Activated naive CD4-positive, alpha-beta T cell treated with anti-CD3 and anti-CD28 coated beads, Interleukin-2, amount 50 U/mL, for 16 hours (primary cell): ENCODE measurements around the gene SGCD.
"Not testable (repeated sequence)": the region's sequence is repeated elsewhere in the genome, so short reads cannot be mapped to it uniquely, and the experiment has no call there.

Experiments used
- DNase-seq: peaks from one replicate; pipeline ENCODE4 v3.0.0-alpha.2; 2020

The SGCD gene

DNA sequence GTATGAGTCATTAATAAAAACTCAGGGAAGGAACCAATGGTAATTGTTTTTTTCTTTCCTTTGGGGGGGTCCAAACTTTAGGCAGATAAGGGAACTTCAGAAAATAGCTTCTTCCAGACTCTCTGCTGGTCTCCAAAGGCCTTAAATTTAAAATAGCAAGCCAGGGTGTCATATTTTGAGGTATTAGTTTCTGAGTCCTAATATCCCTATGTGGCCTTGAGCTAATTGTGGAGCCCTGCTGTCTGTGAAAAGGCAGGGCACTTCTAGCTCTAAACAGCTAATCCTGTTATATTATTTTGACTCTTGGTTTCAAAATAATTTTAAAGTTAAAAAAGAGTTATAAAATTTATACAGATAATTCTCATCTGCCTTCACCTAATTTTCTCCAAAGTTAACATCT is 327.5 kb downstream of the SGCD start:
- DNase-seq, result no peak

GRCh38 chr5:156655732-156656131 is 328.8 kb downstream of the SGCD start:
- DNase-seq, result no peak

DNA sequence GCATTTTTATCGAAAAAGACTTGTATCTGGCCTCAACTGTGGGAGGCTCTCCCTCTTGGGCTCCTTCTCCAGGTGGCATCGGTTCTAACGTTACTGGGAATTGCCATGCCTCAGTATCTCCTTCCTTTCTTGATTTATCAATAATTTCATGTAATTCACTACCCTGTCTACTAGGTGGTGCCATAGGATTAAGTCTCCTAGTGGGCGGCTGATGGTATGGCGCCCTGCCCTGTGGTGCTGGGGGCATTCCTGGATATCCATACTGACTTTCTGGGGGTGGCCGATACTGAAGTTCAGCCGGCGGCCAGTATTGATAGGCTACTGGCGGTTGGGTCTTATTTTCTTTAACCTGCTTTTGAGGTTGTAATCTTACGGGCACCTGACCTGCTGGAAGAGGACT is 337.9 kb downstream of the SGCD start:
- not testable (repeated sequence) for DNase-seq

- DNase-seq, result not testable (repeated sequence)
Observed at GRCh38 chr5:156666686-156667085, 339.7 kb downstream of the SGCD start.

- no peak for DNase-seq
Observed at GRCh38 chr5:156667616-156668015, 340.7 kb downstream of the SGCD start.

- DNase-seq, result no peak
Observed at GRCh38 chr5:156669416-156669815, 342.5 kb downstream of the SGCD start.

GRCh38 chr5:156670615-156671014 is 343.7 kb downstream of the SGCD start:
- no peak for DNase-seq

- no peak for DNase-seq
Observed at GRCh38 chr5:156675395-156675794, 348.4 kb downstream of the SGCD start.

GRCh38 chr5:156677963-156678362 is 351.0 kb downstream of the SGCD start:
- DNase-seq, result no peak

- no peak for DNase-seq
Observed at GRCh38 chr5:156678484-156678883, 351.5 kb downstream of the SGCD start.

DNA sequence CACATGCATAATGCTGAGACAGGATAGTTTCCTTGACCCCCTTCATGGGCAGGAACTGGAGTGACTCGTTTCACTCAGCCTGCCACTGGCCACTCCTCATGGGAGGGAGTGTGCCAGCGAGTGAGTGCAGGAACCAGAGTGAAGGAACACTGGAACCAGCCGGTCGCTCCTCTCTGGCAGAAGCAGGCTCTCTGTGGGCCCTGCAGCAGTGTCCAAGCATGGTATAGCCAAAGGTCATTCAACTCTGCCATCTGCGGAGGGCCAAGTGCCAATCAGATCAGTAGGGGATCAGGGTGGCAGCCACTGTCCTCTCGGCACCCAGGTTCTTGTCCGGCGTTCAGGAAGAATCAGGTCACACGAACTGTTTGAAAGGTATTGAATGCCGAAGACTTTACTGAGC is 353.9 kb downstream of the SGCD start:
- DNase-seq, result no peak

DNA sequence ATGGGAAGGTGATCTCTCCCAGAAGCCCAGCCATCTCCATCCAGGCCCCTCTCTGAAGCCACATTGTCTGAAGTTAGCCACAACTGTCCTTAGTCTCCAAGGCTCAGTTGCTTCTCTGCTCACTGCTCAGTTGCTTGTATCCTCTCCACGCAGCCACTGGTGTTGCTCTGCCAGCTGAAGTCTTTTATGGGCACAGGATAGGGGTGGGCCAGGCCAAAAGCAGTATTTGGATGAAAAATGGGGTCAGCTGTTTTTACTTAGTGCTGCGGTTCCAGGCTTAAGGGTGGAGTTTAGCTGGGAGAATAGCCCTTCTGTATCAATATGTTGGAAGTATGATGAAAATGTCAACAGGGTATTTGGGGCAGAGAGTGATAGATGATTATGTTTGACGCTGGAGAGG is 354.3 kb downstream of the SGCD start:
- no peak for DNase-seq

DNA sequence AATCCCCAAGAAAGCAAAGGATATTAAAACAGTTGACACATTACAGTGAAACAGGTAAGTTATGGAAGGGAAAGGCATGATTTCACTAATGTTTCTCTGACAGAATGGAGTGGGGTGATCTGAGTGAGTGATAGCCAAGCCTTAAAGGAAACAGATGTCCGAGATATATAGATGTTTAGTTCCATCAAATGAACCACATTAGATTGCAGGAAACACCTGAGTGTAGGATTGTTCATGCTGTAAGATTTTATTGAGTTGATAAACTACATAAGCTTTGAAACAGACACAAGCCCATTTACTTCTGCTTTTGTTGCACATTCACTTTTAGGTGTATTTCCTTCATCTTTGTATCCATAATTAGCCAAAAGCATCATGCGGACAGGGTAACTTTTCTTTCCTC is 356.0 kb downstream of the SGCD start:
- DNase-seq, result no peak

- no peak for DNase-seq
Observed at GRCh38 chr5:156683509-156683908, 356.5 kb downstream of the SGCD start.

DNA sequence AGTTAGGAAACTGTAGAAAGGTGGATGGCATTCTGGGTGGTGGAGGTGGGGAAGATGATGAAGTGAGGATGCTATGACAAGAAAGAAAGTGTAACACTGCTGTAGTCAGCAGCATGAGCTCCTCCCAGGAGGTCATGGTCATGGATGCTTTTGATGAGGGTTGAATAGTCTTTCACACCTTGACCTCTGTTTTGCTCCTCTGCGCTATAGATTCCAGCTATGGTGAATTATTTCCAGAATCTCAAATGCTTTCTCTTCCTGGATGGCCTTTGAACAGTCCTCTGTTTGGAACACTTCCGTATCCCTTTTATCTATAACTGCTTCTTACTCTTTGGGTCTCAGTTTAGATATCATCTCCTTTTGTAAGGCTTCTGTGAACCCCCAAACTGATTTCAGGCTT is 357.3 kb downstream of the SGCD start:
- DNase-seq, result no peak

GRCh38 chr5:156685481-156685880 is 358.5 kb downstream of the SGCD start:
- no peak for DNase-seq

DNA sequence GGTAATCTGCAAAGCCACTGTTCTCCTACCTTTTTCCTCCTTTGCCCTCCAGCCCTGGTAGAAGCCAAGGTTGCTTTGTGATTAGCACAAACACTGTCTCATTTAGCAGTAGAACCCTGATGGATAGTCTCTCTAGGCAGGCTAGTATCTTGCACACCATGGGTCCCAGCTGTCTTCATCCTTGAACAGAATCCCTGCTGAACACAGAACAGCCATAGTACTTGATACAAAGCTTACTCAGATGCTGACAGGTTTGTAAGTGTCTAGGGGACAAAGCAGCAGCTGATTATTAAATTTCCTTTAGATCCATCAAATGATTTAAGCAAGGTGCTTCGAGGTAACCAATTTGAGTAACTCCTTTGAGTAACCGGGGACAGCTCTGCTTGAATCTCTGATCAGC is 359.4 kb downstream of the SGCD start:
- DNase-seq, result no peak

DNA sequence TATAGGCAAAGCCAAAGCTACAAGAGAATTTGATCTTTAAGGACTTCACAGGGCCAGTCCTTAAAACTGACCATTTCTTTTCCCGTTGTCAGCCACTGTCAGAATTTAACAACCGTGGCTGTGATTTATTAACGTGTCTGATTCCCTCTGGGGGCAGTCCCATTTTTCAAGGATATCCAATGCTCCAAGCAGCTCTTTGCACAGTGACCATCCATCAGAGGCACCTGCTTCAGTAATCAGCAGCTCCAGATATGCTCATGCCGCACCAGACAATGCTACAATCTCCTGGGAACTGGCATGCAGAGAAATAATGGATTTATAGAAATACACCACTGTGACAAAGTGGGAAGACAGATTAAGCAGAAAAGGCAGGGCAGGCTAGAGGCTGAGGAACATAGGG is 359.8 kb downstream of the SGCD start:
- no peak for DNase-seq

- DNase-seq, result no peak
Observed at GRCh38 chr5:156687514-156687913, 360.6 kb downstream of the SGCD start.

DNA sequence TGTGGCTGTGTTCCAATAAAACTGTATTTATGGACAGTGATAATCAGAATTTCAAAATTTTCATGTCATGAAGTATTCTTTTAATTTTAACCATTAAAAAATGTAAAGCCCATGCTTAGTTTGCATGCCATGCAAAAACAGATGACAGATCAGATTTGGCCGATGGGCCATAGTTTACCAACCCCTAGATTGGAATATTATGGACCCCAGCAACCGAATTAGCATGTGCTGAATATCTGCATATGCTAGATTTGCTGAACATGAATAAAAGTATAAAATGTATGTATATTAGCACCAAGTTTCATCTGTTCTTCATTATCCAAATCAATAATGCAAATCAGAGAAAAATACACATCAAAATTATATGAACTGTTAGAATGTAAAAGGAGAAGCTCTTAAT is 364.6 kb downstream of the SGCD start:
- no peak for DNase-seq

DNA sequence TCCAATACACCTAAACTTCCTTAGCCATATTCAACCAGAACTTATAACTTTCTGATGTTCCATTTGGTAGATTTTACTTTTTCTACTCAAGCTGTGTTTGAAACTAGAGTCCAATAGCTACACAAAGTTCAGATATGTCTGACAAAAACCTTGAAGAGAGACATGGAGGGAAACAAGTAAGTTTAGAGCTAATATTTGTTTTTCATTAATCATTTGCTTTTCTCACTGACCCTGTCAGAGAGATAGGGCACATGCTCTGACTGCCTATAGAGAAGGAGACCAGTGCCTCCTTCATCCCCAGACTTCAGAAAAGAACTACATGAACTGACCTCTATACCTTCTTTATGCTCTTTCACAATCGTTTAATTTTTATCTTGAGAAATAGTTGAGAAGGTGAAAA is 366.1 kb downstream of the SGCD start:
- DNase-seq, result no peak

DNA sequence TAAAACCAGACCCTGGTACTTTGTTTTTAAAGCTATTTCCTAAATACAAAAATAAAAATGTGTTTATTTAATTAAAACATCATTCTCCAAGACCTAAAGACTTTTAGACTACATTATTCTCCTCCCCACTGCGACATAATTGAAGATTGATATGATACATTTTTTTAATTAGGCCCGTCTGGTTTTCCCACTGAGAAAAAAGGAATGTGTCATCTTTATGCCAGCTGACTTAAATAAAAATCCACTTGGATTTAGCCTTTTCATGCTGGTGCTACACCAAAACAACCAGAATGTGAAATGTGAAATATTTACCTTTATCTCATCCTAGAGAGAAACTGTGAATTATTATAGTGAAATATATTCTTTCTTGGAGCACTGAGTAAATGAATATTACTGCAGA is 367.6 kb downstream of the SGCD start:
- no peak for DNase-seq

GRCh38 chr5:156695774-156696173 is 368.8 kb downstream of the SGCD start:
- DNase-seq, result no peak

- DNase-seq, result no peak
Observed at GRCh38 chr5:156698323-156698722, 371.4 kb downstream of the SGCD start.

DNA sequence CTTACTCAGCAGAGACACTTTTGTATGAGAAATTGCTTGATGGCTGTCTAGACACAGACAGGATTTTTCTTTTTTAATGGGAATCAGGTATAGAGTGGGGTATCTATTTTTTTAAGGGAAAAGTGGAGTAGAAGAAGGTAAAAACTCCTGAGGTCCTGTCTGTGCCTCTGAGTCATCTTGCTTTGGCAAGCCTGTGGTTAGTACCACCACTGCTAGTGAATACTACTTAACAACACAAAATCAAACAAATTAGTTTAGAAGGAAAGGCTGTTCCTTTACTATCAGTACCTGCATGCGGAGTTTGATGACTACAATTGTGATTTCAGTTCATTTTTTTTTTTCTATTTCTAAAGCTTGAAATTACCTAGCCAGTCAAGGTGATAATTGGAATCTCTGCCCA is 372.2 kb downstream of the SGCD start:
- DNase-seq, result no peak

- no peak for DNase-seq
Observed at GRCh38 chr5:156704139-156704538, 377.2 kb downstream of the SGCD start.
